HG02981 (cell line): ENCODE results near the gene TCAF1.
A peak's percentile ranks its signal among the peaks of the same experiment; 100 is the strongest.
"Not testable (repeated sequence)": the region's sequence is repeated elsewhere in the genome, so short reads cannot be mapped to it uniquely, and the experiment has no call there.

Source experiments
- ATAC-seq: cut with Tn5 transposase; IDR thresholded peaks from one replicate; pipeline ENCODE4 v1.9.1; 2021; ENCODE audit warnings: mild to moderate bottlenecking, moderate library complexity; ENCODE audit not compliant: unreplicated experiment

The TCAF1 gene

DNA sequence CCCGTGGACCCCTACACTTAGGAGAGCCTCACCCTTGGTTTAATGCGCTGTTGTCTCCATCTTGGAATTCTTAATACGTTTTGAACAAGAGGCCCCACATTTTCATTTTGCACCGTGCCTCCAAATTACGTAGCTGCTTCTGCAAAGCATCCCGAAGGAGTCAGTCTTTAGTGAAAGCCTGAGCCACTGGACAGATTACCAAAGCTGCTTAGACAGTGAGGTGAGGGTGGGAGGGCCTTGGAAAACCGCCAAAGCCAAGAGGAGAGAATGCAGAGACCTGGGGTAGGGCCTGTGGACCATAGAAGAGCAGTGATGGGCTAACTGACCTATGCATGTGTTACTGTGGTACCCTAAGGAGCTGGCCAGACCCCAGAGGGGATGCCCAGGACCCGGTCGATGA, 4.2 kb upstream of the TCAF1 start:
- ATAC-seq: no peak

DNA sequence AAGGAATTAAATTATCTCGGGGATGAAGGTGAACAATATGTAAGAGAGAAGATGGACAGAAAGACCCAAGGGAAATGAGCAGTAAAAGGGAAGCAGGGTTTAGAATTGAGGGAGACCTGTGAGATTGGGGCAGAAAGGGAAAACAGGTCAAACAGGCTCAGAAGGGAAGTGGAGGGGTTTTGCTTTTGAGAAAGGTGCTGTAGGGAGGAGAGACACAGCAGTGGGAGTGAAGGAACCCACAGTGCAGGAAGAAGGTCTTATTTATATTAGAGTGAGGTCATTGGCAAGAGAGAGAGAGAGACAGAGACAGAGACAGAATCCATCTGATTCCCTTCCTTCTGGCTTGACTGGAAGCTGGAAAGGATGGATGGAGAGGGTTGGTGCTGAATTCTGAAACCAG, 3.5 kb upstream of the TCAF1 start:
- no peak for ATAC-seq

DNA sequence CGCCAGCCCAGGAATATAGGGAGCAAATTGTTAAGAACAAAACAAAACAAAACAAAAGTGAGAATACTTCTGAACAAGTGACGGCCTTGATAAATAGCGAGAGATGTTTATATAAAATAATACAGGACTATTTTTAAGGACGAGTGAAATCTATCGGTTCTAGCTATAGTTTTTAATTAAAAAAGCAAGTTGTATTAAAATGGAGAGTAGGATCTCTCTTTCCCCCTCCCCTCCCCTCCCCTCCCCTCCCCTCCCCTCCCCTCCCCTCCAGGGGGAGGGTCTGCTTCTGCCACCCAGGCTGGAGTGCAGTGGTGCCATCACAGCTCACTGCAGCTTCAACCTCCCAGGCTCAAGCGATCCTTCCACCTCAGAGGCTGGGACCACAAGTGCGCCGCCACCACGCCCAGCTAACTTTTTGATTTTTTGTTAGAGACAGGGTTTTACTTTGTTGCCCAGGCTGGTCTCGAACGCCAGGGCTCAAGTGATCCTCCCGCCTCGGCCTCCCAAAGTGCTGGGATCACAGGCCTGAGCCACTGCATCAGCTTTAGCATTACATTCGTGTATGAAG, 440 bp upstream of the TCAF1 start:
- ATAC-seq: no peak

DNA sequence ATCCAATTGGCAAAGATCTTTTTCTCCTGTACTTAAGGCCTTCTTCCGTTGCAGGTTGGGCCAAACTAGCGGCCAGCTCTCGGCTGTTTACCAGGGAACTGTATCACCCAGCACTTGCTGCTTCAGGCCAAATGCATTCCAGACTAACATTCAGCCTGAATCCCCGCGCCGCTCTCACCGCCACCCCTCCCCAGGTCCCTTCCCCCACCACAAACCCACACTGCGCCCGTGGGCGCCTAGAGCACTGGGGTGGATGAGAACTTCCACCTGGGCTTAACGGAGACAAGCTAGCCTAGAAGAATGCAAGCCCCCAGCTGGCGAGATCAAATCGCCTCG, 676 bp downstream of the TCAF1 start:
- ATAC-seq: no peak

DNA sequence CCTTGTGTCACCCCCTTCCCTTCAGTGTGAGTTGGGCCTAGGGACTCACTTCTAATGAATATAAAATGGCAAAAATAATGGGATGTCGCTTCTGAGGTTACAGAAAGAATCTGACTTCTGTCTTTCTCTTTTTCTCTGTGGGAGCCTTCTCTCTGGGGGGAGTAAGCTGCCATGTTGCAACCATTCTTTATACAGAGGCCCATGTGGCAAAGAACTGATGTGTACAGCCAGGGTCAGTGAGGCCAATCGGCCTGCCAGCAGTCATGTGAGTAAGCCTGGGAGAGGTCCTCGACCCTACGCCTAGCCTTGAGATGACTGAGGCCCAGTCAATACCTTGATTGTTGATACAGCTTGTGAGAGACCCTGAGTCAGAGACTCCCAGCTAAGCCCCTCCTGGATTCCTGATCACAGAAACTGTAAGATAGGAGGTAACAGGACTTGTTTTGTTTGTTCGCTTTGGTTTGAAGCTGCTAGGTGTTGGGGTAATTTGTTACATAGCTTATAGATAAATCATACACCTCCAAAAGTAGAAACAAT, 1.7 kb downstream of the TCAF1 start:
- no peak for ATAC-seq

DNA sequence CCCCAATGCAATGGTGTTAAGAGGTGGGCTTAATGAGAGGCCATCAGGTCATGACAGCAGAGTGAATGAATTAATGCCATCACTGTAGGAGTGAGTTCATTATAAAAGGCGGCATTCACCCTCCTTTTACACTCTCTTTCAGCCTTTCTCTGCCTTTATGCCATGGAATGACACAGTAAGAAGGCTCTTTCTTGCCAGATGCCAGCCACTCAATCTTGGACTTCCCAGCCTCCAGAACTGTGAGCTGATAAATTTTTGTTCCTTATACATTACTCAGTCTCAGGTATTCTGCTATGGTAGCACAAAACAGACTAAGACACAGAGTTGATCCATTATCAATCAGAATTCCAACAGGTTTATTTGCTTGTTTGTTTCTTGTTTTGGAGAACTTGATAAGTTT, 3.2 kb downstream of the TCAF1 start:
- no peak for ATAC-seq

DNA sequence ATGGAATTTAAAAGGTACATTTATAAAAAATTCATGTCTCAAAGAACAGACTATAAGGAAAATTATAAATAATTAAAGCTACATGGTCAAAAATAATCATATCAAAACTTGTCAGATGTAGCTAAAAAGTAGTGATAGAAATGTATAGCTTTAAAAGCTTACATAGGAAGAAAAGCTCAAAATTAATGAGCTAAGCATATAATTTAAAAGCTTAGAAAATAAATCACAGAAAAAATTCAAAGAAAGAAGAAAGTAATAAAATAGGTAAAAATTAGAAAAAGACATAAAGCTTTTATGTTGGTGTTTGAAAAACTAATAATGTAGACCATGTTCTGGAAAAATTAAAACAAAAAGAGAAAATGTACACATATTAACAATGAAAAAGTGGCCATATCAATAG, 5.3 kb downstream of the TCAF1 start:
- no peak for ATAC-seq

DNA sequence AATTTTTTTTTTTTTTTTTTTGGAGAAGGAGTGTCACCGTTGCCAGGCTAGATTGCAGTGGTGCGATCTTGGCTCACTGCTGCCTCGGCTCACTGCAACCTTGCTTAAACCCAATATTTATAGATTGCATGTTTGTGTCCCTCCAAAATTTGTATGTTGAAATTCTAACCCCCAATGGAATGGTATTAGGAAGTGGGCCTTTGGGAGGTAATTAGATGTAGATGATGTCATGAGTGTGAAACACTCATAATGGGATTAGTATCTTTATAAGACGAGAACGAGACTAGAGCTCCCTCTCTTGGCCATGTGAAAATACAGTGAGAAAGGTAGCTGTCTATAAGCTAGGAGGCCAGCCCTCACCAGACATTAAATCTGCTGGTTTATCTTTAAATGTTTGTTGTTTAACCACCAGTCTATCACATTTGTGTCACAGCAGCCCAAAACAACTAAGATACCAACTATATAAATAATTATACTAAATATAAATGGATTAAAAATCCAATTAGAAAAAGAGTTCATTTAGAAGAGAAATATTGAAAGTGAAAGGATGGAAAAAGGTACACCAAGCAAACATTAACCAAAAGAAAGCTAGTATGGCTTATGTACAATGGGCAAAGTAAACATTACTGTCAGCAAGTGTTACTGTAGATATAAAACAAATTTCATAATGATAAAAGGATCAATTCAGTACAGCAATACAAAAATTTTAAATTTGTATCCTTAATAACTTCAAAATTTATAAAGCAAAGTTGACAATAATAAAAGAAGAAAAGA, 9.3 kb downstream of the TCAF1 start:
- ATAC-seq: peak; percentile 94

DNA sequence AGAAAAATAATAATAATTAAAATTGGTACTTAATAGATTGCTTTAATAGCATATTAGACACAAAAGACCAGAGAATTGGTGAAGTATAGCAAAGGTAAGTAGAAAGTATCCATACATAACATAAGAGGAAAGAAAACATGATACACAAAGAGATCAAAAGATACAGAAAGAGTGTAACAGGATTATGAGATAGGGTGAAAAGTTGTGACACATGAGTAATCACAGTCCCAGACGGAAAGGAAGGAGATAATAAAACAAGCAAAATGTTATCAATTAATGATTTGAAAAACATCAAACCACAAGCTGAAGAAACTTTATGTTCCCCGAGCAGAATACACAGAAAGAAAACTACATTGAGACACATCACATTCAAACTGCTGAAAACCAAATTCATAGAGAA, 10.5 kb downstream of the TCAF1 start:
- ATAC-seq: no peak

DNA sequence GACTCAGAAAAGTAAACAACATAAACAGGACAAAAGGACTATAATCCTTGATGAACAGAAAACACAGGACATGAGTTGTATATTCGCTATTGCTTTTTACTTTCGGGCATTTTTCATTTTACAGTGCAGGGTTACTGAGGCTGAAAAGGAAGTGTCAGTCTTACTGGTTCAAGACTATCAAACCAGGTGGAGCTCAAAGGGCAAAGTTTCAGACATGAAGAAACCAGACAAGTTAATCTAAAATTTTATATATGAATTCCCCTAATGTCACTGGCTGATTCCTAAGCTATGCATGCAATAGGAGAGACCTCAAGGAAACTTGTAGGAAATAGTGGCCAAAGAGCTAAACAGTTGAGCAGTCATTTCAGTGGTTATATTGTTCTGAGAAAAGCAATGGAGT, 11.4 kb downstream of the TCAF1 start:
- ATAC-seq: no peak

DNA sequence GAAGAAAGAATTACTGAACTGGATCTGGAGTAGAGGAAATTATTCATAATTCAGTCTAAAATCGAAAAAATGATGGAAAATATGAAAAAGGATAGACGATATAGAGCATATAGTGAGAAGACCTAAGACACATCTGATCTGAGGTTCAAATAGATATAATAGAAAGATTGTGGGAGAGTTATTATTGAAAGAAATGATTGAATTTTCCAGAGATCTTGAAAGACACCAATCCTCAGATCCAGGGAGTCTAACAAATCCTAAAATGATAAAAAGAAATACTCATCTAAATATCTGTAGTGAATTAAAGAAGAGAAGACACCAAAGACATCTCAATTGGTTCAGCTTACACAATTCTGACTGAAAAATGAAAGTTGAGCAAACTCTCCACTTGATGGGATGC, 12.9 kb downstream of the TCAF1 start:
- no peak for ATAC-seq

DNA sequence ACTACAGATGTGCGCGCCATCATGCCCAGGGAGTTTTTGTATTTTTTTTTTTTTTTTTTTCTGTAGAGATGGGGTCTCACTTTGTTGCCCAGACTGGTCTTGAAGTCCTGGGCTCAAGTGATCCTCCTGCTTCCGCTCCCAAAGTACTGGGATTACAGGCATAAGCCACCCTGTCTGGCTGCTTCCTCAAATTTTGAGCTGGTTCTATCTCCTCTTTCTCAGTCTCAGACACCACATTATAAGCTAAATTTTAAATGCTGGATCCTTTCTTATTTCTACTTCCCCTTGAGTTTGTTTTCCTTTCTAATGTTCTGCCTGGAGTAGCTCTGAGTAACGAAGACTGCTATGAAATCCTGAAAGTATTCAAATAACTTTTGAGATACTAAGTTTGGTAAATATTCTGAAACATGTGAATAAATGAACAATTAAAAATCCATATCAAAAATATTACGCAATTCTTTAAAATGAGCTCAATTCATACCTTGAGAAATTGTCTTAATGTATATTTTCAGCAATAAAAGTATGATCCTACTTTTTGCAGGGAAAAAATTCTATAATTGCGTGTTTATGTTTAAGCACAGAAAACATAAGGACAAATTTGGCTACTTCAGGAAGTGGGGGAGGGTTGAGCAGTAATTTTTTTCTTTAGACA, 15.0 kb downstream of the TCAF1 start:
- ATAC-seq: no peak

DNA sequence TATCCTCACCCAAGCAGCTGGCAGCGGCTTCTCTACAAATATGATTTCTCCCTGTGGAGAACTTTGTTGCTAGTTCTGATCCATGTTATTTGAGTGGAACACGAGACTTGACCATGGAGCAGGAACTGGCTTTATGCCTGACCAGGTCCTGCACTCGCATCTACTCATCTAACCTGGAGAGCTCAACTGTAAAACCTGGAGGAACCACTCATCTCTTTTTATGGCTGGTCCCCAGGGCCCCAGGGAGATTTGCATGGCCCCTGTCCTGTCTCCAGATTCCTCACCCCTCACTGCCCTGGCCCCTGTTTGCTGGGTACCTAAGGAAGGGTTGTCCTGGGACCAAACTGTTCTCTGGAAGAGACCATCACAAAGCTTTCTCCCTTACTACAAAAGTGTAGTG, 16.0 kb downstream of the TCAF1 start:
- no peak for ATAC-seq

DNA sequence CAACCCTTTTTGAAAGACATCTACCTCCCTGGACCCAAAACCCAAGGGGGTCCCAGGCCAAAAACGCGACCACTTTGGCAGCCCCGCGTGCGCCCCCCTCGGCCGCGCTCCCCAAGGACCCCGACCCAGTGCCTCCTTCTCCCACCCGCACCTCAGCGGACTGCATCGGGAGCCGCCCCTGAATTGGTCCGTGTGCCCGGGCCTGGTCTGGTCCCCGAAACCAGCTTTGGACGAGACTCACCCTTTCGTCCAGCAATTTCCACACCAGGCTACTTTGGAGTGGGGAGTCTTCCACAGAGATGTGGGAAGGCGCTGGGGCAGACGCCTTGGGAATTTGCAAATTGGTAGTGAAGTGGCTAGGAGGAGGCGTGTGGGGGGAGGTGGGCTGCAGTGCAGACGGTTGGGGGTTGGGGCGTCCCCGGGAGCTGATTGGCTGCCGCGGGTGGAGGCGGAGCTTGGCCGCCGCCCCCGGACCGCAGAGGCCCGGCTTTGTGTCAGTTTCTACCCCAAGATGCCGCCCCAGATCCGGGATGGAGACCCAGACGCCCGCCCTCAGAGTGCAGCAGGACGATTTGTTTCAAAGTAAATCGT, 16.9 kb downstream of the TCAF1 start:
- ATAC-seq: peak; percentile 81

DNA sequence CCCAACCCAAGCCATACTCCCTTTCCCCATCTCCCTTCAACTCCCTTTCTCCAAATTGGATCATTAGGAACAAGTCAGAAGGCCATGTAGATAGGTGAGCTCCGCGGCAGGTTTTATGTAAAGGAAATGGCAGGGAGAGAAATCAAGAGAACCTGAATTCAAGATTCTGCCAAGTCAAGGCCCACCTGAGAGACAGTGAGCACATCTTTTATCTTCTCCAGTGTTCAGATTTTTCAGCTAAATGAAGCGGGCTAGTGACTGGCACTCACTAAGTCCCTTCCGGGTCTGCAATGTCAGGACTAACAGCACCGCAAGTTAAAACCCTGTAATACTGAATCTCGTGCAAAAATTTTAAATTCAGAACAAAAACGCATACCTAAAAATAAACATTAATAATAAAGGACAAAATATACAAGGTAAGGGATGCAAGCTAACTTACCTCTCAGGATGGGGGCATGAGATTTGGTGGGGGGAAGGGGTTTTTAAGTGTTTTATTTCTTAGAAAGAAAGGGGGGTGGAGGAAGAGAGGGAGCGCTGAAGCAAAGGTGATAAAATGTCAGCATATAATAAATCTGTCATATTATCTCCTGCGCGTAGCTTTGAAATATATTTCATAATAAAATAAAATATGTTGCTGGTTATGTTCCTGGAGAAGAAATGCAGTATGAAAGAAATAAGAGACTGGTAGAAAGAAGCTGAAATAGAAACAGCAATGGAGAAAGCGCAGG, 17.6 kb downstream of the TCAF1 start:
- ATAC-seq: no peak

DNA sequence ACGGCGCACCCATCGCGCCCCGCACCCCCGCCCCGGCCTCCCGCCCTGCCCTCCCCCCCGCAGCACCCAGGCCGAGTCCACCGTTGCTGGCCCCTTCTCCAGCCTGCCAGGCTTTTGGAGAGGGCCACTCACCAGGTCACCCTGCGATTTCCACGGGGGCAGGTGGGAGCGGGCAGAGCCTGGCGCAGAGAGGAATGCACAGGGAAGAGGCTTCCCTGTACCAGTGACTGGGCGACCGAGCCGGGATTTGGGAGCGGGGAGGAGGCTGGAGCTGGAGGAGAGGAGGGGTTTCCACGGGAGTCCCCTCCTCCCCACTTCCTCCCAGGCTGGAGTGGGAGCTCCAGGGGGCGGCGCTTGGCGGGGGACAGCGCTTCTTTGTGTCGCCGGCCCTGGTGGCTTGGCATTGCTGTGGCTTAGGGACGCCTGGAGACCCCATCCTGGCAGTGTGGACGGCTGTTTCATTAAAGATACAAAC, 19.3 kb downstream of the TCAF1 start:
- no peak for ATAC-seq

DNA sequence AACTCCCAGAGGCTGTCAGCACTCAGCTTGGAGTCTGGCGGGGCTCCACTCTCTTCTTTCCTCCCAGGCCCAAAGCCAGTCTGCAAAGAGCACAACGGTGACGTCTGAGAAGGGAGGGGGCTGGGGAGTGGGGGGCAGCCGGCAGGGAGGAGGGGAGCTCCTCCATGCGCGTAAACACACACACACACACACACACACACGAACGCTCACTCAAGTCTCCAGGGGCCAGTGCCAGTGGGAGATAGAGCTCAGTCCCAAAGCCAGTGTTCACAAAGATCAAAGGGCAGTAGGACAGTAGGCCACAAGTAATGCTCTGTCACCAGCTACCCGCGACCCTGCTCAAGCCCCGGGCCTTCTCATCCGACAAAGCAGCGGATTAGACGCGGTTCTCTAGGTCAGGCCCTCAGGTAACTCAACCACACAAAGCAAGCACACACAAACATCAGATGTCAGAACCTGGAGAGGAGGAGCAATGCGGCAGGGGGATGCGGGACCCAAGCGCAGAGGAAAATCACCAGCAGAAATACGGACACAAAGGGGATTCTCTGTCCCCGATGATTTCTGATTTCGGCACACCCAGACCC, 19.9 kb downstream of the TCAF1 start:
- no peak for ATAC-seq

DNA sequence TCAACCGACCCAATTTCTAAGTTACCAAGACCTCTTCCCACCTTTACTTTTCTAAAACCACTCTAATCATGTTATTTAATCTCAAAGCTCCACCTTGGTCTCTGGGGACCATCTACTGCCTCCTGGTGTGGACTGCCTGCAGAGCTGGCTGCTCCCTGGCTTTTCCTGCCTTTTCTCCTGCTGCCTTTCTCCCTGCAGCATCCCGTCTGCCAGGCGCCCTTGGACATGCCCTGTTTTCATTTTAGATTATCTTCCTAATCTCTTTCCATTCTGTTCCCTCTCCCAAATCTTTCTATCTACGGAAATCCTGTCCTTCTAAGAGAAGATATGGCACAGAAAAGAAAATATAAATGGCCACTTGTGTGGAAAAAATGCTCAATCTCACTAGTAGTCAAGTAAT, 23.1 kb downstream of the TCAF1 start:
- ATAC-seq: no peak

DNA sequence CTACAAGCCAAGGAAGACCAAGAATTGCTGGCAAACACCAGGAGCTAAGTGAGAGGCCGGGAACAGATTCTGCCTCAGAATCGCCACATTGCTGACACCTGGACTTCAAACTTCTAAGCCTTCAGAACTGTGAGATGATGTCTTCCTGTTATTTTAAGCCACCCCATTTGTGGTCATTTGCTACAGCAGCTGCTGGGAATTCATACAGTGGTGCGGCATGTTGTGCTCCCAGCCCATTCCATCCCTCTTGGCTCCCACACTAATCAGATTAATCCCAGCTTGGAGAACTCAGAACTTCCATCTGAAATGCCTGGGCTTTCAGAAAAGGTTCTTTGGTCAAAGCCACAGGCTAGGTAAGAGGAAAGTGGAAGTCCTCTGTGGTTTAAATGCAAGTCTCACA, 24.9 kb downstream of the TCAF1 start:
- ATAC-seq: no peak

DNA sequence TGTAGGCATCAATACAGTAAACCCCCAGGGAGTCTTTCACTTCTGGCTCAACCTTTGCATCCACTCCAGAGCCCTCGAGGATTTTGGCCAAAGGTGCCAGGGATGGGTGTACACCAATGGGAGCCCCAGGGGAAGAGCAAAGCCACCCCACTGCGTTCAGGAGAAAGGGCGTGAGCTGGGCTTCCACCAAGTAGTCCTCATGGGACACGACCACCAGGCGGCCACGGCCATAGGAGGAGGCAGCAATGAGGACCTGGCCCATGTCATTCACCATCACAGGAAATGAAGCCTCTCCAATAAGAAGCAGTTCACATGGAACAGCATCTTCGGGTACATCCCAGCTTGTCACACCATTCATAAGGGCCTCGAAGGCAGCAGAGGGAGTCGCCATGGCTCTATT, 25.8 kb downstream of the TCAF1 start:
- no peak for ATAC-seq

DNA sequence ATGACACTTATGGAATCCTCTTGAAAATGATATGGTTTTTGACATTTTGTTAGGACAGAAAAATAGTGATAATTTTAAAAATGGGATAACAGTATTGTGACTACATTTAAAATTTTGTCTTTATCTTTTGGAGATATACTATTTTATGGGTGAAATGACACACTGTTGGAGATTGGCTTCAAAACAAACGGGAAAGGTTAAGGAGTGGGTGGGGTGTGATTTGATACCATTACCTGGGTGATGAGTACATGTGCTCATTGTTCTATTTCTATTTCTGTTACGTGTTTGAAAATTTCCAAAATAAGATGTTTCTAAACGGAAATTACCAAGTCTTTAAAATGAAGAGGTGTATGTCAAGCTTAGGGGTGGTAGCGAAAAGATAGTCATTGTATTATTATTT, 28.7 kb downstream of the TCAF1 start:
- ATAC-seq: not testable (repeated sequence)
